MG63 (cell line): Measurements from ENCODE around the gene OR51A2. TPM values are rescaled to one million over a fixed set of nuclear protein-coding genes. Genes with fewer than 3 reads are reported as not detected.
A peak's percentile ranks its signal among the peaks of the same experiment; 100 is the strongest.
"Not testable (repeated sequence)": the region's sequence is repeated elsewhere in the genome, so short reads cannot be mapped to it uniquely, and the experiment has no call there.

ENCODE experiments used
- DNase-seq: peaks from one replicate; pipeline ENCODE4 v3.0.0-alpha.2; 2020
- H3K27me3 ChIP-seq: fragments of 250-450 bp; sonication (Bioruptor Pico); 2 replicates; pipeline ENCODE4 v1.5.1; 2020; ENCODE audit warnings: mild to moderate bottlenecking, moderate library complexity
- H3K36me3 ChIP-seq: fragments of 250-450 bp; sonication (Bioruptor Pico); 2 replicates; pipeline ENCODE4 v1.5.1; 2020; ENCODE audit warnings: mild to moderate bottlenecking, moderate library complexity
- H3K4me3 ChIP-seq: fragments of 250-450 bp; sonication (Bioruptor Pico); 2 replicates; pipeline ENCODE4 v1.5.1; 2020; ENCODE audit warnings: mild to moderate bottlenecking, moderate library complexity
- H3K9me3 ChIP-seq: fragments of 250-450 bp; sonication (Bioruptor Pico); 2 replicates; pipeline ENCODE4 v1.5.1; 2020; ENCODE audit warnings: mild to moderate bottlenecking, moderate library complexity
- total RNA-seq: library from RNA; depleted of rRNA; stranded (reverse); fragments of >200 nt; shearing (Covaris generic); gene quantifications from 2 replicates; pipeline ENCODE4 v1.2.3, GENCODE V29; 2014; ENCODE audit warnings: low replicate concordance; rRNA removed

OR51A2 gene, protein sequence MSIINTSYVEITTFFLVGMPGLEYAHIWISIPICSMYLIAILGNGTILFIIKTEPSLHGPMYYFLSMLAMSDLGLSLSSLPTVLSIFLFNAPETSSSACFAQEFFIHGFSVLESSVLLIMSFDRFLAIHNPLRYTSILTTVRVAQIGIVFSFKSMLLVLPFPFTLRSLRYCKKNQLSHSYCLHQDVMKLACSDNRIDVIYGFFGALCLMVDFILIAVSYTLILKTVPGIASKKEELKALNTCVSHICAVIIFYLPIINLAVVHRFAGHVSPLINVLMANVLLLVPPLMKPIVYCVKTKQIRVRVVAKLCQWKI
- total RNA-seq, result not detected in 2 replicates

DNA sequence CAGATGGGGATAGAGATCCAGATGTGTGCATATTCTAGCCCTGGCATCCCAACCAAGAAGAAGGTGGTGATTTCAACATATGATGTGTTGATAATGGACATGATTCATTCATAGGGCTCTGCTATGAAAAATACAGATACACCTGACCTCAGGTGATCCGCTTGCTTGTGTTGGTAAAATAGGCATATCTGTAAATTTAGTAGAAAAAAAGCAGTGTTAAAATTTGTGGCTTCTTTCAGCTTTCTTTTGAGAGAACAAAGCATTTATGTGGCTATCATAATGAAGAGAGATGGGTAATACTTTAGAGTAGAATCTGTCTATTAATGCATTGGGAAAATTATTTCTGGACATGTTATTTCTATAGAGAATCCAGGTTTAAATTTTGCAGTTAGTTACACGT is at the start of gene OR51A2:
Gene OR51A2 (minus strand): TSS at position 101 of the 400 bp plus-strand sequence. CDS start 0 bp downstream, at position 101.
- H3K27me3 ChIP-seq, H3K4me3 ChIP-seq, H3K36me3 ChIP-seq, H3K9me3 ChIP-seq, DNase-seq: not testable (repeated sequence)

DNA sequence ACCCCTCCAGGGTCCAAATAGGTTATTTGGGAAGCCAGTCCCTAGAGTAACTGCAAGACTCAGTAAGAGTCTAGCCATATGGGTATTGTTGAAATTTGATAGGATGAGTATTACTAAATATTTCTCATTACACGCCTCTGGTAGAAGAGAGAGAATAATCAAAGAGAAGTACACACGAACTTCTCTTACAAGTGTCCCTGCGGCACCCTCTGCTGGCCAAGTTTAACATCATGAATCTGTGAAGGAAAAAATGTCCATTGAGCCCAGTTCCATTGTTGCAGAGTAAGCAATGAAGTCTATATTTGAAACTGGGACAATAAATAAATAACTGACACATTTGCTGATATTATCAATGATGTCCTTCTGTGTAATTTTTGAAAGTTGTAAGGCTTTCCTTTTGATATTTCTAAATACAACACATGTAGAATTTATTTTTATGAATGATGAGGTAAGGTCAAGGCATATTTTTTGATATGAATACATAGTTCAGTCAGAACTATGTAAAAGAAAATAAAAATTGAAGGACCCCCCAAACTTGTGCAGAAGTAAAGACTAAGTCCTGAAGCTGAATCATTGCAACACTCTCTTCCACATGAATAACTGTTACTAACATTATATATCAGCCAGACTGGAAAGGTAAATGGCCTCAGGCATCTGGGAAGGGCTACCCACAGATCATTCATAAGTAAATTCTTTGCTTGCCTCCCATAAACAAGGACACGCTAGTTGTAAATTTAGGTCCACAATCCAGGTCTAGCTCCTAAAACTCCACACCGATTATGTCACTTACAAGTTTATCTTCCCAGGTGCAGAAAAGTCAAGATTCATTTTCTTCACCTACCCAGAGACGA is 49.1 kb upstream of the OR51A2 start:
- Histone ChIP-seq H3K4me3 (no peak overlapping the region), H3K27me3 (no peaks in the 10 kb centered on the region), H3K36me3 (no peaks in the 10 kb centered on the region), H3K9me3 (no peaks in the 10 kb centered on the region; the same call in 1 of the 2 replicates)
- peak; percentile 46 for DNase-seq

DNA sequence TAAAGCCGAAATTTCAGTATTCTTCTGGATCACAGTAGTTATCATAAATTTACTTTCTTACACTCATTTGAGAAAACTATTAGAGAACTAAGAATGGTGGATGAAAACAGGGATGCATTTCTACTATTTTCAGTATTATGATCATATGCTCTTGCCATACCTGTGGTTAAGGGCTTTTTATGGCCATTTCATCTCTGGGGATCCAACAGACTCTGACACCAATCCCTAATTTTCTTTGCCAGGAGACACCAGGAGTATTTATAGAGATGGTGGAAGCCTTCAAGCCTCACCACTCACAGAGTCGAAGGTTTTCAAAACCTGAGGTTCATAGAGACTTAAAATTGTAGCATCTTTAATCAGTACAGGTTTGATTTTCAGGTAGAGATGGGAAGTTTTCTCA is 39.0 kb upstream of the OR51A2 start, which contains the start of gene OR51L1:
Gene OR51L1 (plus strand): TSS at position 301 of the 400 bp plus-strand sequence. CDS start 4,132 bp downstream, outside the sequence.
- DNase-seq, result no peak
- Histone ChIP-seq H3K9me3 (no peaks in the 10 kb centered on the region), H3K4me3 (no peak within 1 kb of the TSS), H3K36me3 (no peaks in the 10 kb centered on the region), H3K27me3 (no peaks in the 10 kb centered on the region)

- Histone ChIP-seq H3K4me3 (no peak overlapping the region), H3K36me3 (no peaks in the 10 kb centered on the region), H3K9me3 (no peaks in the 10 kb centered on the region), H3K27me3 (no peaks in the 10 kb centered on the region)
- DNase-seq, result no peak
These were observed 35.5 kb upstream of the OR51A2 start for GRCh38 chr11:4991060-4991459.

DNA sequence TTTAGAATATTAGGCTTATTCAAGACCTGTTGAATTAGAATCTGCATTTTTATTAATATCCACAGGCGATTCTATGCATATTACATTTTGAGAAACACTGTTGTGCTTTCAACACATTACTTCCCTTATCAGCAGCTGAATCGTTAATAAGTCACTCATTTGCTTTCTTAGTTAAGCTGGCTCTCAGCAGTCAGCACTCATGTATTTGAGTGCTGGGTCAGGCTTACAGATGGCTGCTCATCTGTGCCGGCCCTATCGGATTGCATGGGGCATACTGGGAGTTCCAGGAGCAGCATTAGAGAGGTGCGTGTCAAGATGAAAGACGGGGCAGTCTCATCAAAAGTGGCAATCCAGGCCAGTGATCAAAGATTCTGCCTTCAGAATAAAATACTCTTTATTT is 28.3 kb upstream of the OR51A2 start:
- H3K27me3 ChIP-seq, result no peaks in the 10 kb centered on the region
- no peak overlapping the region for H3K4me3 ChIP-seq
- H3K9me3 ChIP-seq, result no peaks in the 10 kb centered on the region
- DNase-seq, result no peak
- H3K36me3 ChIP-seq, result no peaks in the 10 kb centered on the region

DNA sequence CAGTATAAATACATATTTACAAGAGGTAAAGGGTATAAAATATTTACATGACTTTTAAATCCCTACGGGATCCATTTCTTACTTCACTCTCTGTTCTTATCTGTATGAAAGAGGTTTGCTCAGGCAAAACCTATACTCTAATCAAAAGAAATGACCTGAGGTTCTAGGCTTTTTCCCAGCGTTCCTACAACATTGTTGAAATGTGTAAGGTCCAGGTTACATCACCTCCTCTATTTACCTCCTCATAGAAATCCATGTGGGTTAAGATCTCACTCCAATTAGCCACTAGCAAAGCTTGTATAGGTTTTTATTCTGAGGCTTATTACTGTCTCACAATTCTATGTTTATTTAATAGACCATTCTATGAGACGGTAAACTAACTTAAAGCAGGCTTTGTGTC is 27.2 kb upstream of the OR51A2 start:
- Histone ChIP-seq H3K9me3 (no peaks in the 10 kb centered on the region), H3K4me3 (no peak overlapping the region), H3K27me3 (no peaks in the 10 kb centered on the region), H3K36me3 (no peaks in the 10 kb centered on the region)
- DNase-seq, result no peak

DNA sequence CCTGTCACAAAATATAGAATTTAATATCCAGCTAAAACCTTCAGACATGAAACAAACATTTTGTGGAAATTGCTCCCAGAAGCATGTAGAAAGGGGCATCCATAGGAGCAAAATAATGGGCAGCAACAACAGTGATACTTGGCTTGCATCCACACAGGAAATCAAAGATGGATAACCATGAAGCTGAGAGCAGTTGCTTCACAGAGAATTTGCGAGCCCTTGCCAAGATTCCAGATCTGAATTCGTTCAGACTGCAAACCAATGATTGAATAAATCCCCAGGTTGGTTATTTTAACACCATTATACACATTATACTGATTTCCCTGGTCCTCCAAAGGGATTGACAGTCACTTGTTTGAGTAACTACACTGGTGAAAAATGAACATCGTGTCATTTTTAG is 23.5 kb upstream of the OR51A2 start:
- Histone ChIP-seq H3K27me3 (no peaks in the 10 kb centered on the region), H3K4me3 (no peak overlapping the region), H3K36me3 (no peaks in the 10 kb centered on the region), H3K9me3 (no peaks in the 10 kb centered on the region)
- peak; percentile 42 for DNase-seq

- Histone ChIP-seq H3K9me3 (no peaks in the 10 kb centered on the region), H3K36me3 (no peaks in the 10 kb centered on the region), H3K27me3 (no peaks in the 10 kb centered on the region), H3K4me3 (no peak overlapping the region)
- no peak for DNase-seq
These were observed 19.9 kb upstream of the OR51A2 start for GRCh38 chr11:4975436-4975835.

DNA sequence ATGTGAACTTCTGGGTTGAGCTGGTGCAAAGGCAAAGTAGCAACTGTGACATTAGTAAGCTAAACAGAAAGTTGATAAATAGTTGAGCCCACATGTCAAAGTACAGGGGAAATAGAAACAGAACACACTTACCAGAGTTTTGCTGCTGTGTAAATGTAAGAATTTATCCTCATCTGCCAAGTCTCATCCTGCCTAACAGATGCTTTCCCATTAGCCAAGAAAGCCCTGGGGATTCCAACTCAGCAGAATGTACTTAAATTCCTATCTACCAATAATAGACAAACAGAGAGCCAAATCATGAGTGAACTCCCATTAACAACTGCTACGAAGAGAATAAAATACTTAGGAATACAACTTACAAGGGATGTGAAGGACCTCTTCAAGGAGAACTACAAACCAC is 7.3 kb upstream of the OR51A2 start:
- Histone ChIP-seq H3K4me3 (no peak overlapping the region), H3K36me3 (no peaks in the 10 kb centered on the region), H3K27me3 (no peaks in the 10 kb centered on the region), H3K9me3 (peaks cover 8% of the 10 kb centered on the region)
- DNase-seq, result peak; percentile 2

DNA sequence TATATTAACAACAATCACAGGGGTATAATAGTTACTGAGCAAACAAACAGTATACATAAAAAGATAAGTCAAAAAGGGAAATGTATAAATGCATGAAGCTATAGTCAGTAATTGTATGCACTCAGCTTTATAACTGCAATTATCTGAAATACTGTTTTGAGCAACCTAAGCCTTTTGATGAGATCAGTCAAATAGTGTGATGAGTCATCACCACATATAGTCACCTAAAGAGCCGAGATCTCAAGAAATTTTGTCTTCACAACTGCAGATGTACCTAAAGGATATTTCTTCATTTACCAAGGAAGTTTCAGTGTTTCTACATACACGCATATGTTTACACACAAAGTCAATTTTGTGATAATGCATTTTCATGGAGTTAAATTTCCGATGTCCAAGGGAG is 5.4 kb upstream of the OR51A2 start:
- no peak overlapping the region for H3K4me3 ChIP-seq
- peaks cover 8% of the 10 kb centered on the region for H3K9me3 ChIP-seq
- no peaks in the 10 kb centered on the region for H3K27me3 ChIP-seq
- no peaks in the 10 kb centered on the region for H3K36me3 ChIP-seq
- DNase-seq, result no peak

DNA sequence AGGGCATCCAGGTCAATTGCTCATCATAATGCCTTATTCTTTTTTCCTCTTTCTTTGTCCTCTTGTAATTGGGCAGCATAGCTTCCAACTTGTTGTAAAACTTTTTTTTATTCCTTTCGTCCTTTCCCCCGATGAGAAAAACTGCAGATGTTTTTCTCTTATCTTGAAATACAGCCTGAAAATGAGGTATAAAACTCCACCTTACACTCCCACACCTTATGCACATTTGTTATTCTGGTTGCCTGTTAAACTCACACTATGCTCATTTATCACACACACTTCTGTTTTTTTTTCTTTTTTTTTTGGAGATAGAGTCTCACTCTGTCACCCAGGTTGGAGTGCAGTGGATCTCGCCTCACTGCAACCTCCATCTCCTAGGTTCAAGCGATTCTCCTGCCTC is 1.9 kb upstream of the OR51A2 start:
- Histone ChIP-seq H3K9me3 (no peaks in the 10 kb centered on the region), H3K4me3 (no peak overlapping the region)

DNA sequence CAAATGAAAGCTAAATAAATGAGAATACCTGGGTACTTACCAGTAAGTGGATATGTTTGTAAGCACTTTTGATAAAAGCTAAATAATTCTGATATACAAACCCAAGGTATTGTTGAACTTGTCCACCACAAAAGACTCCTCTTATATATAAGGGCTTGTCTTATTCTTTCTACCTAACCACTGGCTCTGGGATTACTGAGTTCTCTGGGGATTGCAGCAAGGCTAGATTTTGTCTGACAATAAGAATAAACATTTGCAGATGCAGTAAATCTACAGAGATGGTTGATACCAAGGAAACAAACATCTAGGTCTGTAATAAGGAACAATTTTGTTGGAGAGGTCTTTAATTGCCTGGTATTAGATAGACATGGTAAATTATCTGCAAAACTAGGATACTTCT is 8.0 kb downstream of the OR51A2 start, which contains the start of gene OR51A4:
Gene OR51A4 (minus strand): TSS at position 101 of the 400 bp plus-strand sequence. CDS start 505 bp downstream, outside the sequence.
- Histone ChIP-seq H3K27me3 (no peaks in the 10 kb centered on the region), H3K9me3 (no peaks in the 10 kb centered on the region), H3K36me3 (no peaks in the 10 kb centered on the region), H3K4me3 (no peak within 1 kb of the TSS)
- DNase-seq, result no peak

More for the DNA sequence above, 1.9 kb upstream of the OR51A2 start:
- Histone ChIP-seq H3K27me3 (no peaks in the 10 kb centered on the region), H3K36me3 (no peaks in the 10 kb centered on the region)
- no peak for DNase-seq

GRCh38 chr11:4936745-4937144 is 18.8 kb downstream of the OR51A2 start:
- Histone ChIP-seq H3K9me3 (no peaks in the 10 kb centered on the region), H3K36me3 (no peaks in the 10 kb centered on the region), H3K27me3 (no peaks in the 10 kb centered on the region), H3K4me3 (no peak overlapping the region)
- DNase-seq, result no peak

GRCh38 chr11:4932751-4933150 is 22.8 kb downstream of the OR51A2 start:
- H3K9me3 ChIP-seq, result no peaks in the 10 kb centered on the region
- no peak overlapping the region for H3K4me3 ChIP-seq
- H3K27me3 ChIP-seq, result no peaks in the 10 kb centered on the region
- no peaks in the 10 kb centered on the region for H3K36me3 ChIP-seq
- no peak for DNase-seq

GRCh38 chr11:4926608-4927007 is 28.9 kb downstream of the OR51A2 start:
- no peaks in the 10 kb centered on the region for H3K9me3 ChIP-seq
- H3K36me3 ChIP-seq, result no peaks in the 10 kb centered on the region
- H3K27me3 ChIP-seq, result no peaks in the 10 kb centered on the region
- DNase-seq, result no peak
- H3K4me3 ChIP-seq, result no peak overlapping the region

- Histone ChIP-seq H3K9me3 (no peaks in the 10 kb centered on the region), H3K27me3 (no peaks in the 10 kb centered on the region), H3K36me3 (no peaks in the 10 kb centered on the region), H3K4me3 (no peak within 1 kb of the TSS)
- no peak for DNase-seq
These were observed 31.3 kb downstream of the OR51A2 start, which contains the start of gene OR51G1 for GRCh38 chr11:4924239-4924638. TSS of gene OR51G1 (minus strand) at chr11:4924339. CDS start at chr11:4924339, 0 bp downstream.

- Histone ChIP-seq H3K27me3 (no peaks in the 10 kb centered on the region), H3K4me3 (no peak overlapping the region), H3K36me3 (no peaks in the 10 kb centered on the region), H3K9me3 (no peaks in the 10 kb centered on the region)
- DNase-seq, result no peak
These were observed 33.2 kb downstream of the OR51A2 start for GRCh38 chr11:4922304-4922703.
